ENCODE data around the gene SREK1IP1.
"Not testable (repeated sequence)": the region's sequence is repeated elsewhere in the genome, so short reads cannot be mapped to it uniquely, and the experiment has no call there.

The SREK1IP1 gene

DNA sequence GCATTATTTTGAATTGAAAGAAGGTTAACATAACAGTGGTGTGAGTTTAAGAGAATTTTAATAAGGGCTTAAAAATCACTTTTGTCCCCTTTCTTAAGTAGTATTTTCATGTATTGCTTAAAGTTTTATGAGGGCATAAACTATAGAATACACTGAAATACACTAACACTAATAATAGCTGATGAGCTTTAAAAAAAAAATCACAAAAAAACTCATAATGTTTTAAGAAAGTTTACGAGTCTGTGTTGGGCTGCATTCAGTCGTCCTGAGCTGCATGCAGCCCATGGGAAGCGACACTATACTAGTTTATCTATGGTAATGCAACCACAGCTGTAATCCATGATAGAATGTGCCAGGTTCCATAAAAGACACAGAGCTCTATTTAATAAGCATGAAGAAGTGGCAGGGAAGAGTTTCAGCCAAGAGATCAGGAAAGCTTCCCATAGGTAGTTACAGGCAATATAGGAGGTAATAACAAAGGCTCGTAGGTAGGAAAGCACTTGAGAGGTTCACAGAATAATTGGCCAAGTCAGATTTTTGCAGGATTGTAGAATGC lies 4.5 kb downstream of the SREK1IP1 start:
- no peak for DNase-seq

DNA sequence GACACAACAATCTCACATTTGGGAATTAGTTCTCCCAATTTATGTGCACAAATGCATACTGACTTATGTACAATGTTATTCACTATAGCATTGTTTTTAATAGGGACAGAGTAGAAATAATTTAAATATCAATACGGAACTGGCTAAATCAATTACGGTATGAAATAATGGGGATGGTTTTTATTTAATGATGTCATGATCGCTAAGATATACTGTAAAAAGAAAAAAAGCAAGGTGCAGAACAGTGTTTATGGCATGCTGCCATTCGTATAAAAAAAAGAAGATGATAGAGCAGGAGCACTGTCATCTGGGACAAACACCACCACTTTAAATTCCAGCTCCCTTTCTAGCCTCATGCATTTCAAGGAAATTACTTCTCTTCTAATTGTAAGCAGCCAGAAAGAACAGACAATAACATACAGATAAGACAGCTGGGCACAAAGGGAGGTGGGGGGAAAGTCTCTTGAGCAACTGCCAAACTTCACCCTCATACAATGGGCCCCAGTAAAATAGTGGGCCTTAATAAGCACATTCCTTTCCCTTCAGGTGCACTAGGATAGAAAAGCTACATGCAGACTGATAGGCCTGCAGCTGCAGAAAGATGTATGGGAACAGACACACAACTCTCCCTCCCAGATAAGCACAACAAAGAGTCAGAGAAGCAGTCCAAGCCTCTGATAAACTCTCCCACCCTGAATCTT lies 8.4 kb downstream of the SREK1IP1 start:
- no peak for DNase-seq

DNA sequence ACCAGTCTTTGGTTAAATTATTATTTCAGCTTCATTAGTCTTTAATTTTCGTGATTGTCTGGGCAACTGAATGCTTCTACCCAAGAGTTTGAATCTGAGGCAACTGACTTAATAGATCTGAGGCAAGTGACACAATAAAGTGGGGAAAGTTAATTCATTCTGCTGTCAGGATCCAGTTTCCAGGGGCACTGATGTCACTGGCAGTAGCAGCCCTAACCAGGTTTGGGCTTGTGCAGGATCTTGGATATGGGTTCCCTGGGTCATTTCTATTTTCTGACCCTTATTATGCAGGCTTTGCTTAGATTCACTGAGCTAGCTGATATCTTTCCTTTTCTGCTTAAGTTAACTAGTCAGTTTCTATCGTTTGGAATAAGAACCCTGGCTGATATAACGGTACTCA lies 9.6 kb downstream of the SREK1IP1 start:
- no peak for DNase-seq

DNA sequence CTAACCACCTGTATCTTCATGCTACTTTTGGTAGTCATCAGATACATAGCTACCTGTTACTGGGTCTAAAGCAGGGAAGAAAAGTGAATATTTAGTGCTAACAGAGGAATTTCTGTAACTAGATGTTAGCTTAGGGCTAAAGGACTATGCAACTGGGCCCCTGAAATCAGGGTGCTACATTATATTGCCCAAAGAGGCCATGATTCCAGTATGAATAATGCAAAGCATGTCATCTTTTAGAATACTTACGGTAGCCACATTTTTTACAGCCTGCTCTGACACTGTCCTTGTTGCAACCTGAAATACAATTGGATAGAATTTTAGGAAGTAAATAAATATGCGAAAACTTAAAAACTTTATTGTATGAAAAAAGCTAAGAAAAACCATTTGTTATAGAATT lies 14.4 kb downstream of the SREK1IP1 start:
- DNase-seq: no peak

- DNase-seq: no peak
Observed at GRCh38 chr5:64749385-64749784, 19.1 kb downstream of the SREK1IP1 start.

DNA sequence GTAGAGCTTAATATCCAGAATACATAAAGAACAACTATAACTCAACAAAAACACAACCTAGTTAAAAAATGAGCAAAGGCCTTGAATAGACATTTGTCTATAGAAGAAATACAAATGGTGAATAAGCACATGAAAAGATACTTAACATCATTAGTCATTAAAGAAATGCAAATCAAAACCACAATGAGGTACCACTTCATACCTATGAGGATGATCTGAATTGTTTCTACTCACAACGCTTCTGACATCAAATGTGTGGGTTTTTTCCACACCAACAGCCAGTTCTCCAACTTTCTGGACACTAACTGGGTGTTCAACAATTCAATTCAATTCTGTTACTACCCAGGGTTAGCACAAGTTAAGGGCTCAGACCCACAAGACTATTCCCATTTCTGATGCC lies 22.0 kb downstream of the SREK1IP1 start:
- no peak for DNase-seq

GRCh38 chr5:64744914-64745313 lies 23.6 kb downstream of the SREK1IP1 start:
- no peak for DNase-seq

DNA sequence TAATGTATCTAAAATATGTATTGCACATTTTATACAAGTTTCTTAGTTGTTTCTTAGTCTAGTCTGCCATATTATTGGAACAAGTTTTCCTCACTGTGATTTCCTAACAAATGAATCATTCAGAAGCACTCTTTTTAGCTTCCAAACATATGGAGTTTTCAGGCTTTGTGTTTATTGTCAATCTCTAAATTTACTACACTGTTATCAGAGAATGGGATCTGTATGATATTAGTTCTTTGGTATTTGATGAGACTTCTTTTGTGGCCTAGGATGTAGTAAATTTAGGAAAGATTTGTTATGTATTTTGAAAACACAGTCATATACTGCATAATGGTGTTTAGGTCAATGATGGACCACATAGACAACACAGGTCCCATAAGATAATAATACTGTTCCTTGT lies 25.7 kb downstream of the SREK1IP1 start:
- DNase-seq: no peak

DNA sequence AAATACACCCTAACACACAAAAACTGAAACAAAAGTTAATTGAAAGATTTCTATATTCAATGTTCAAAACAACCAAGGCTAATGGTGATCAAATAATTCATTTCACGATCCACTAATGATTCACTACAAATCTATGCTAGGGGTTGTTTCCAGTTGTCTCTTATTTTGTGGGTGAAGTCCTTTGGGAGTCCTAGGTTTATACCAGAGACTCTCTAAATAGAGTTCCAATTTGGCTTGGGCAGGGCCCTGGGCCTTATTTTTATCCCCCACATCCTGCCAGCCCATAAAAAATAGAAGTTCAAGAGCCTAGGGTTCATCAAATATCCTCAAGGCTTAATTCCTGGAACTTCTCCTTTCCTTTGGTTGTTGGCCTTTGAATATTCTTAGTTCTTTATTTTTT lies 26.1 kb downstream of the SREK1IP1 start:
- DNase-seq: no peak

- DNase-seq: no peak
Observed at GRCh38 chr5:64727150-64727549, 41.3 kb downstream of the SREK1IP1 start.

- DNase-seq: no peak
Observed at GRCh38 chr5:64722588-64722987, 45.9 kb downstream of the SREK1IP1 start.

- DNase-seq: not testable (repeated sequence)
Observed at GRCh38 chr5:64714495-64714894, 54.0 kb downstream of the SREK1IP1 start.

GRCh38 chr5:64707191-64707590 lies 61.3 kb downstream of the SREK1IP1 start:
- DNase-seq: no peak

DNA sequence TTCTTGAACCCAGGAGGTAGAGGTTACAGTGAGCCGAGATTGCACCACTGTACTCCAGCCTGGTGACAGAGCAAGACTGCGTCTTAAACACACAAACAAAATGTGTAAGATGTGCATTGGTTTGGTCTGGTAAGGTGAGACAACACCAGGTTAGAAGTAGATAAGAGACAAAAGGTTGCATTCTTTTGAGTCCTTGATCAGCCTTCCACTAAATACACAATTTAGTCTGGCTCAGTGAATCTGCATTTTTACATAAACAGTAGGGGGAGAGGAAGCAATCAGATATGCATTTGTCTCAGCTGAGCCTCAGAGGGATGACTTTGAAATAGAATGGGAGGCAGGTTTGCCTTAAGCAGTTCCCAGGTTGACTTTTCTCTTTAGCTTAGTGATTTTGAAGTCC lies 62.4 kb downstream of the SREK1IP1 start:
- not testable (repeated sequence) for DNase-seq

DNA sequence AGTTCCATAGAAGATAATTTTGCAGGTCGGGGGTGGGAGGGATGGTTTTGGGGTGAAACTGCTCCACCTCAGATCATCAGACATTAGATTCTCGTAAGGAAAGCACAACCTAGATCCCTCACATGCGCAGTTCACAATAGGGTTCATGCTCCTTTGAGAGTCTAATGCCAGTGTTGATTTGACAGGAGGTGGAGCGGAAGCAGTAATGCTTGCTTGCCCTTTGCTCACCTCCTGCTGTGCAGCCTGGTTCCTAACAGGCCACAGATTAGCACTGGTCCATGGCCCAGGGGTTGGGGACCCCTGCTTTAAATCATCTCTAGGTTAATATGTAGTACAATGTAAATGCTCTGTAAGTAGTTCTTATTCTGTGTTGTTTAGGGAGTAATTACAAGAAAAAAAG lies 67.7 kb downstream of the SREK1IP1 start:
- DNase-seq: no peak

GRCh38 chr5:64696414-64696813 lies 72.1 kb downstream of the SREK1IP1 start:
- DNase-seq: not testable (repeated sequence)

DNA sequence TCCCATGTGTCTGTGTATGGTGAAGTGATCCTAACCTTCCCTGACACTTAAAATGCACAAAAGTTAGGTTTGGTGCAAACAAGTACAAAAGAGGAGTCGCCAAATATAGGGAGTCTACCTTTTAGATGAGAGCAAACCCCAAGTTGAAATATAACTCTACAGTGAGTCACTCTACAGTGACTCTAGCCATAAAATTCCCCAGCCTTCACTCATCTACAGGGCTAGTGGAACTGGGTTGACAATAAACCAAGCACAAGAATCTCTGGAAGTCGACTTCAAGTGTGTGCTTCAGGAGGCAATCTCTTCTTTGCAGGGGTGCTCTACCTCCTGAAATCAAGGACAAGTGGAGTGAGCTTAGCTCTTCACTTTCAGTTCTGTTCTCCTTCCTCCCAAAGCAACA lies 74.9 kb downstream of the SREK1IP1 start:
- no peak for DNase-seq

DNA sequence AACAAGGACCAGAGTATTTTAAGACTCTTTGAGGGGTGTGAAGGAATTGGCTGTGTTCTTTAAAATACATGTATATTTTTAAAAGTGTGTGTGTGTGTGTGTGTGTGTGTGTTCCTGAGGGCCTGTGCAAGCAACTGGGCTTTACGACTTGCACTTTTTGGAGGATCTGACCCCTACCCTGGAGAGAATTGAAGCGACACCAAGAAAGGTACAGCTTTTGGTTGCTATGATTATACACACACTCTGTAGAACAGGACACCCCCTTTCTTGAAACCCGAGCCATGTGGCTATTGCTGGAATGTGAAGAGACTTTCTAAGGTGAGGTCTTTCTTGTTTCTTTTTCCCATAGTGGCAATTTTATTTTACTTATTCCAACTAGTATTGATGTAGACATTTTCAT lies 77.2 kb downstream of the SREK1IP1 start:
- DNase-seq: no peak

DNA sequence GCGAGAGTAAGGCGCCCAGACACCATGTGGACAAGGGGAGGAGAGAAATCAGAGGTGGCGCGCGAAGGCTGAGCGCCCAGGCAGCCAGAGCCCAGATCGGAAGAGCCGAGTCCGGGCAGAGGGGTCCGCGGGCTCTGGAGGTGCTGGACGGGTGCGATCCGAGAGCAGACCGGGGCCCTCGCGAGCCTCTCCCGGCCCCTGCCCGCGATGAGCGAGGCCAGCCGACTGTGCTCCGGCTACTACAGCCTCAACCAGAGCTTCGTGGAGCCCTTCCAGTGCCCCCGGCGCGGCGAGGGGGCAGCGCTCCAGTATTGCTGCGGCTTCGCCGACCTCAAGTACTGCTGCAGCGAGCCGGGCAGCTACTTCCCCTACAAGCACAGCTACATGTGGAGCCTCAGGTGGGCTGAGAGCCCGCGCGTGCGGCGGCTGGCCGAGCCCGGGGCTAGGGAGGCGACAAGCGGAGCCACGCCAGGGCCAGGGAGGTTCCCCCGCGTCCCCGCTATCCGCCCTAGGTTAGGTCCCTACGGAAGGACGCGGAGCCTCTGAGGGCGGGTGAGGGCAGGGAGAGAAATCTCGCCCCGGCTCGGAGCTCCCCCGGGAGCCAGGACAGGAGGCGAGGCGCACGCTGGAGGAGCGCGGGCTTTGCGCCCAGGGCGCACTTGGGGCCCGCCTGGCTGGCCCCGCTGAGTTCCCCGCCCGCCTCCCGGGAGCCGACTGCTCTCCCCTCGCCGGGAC lies 77.9 kb downstream of the SREK1IP1 start, which contains the start of gene SHISAL2B:
SHISAL2B (plus strand) TSS at position 87 of the 735 bp plus-strand sequence; CDS start at position 208, 121 bp downstream.
- no peak for DNase-seq

DNA sequence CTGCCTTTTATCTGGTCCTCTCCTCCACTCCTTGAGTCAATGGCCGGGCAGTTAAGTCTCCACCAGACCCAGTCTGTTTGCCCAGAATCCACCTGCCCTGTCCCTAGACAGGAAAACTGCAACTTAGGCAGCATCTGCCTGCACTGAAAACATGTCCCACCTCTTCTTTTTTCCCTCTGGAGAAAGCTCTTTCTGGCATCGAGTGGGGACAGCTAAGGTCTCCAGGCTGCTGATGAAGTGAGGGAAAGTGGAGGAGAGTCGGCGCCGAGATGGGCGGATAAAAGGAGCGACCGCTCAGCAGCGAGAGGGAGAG lies 78.4 kb downstream of the SREK1IP1 start:
- DNase-seq: no peak

- DNase-seq: no peak
Observed at GRCh38 chr5:64688965-64689364, 79.5 kb downstream of the SREK1IP1 start.

- no peak for DNase-seq
Observed at GRCh38 chr5:64688391-64688790, 80.1 kb downstream of the SREK1IP1 start.

DNA sequence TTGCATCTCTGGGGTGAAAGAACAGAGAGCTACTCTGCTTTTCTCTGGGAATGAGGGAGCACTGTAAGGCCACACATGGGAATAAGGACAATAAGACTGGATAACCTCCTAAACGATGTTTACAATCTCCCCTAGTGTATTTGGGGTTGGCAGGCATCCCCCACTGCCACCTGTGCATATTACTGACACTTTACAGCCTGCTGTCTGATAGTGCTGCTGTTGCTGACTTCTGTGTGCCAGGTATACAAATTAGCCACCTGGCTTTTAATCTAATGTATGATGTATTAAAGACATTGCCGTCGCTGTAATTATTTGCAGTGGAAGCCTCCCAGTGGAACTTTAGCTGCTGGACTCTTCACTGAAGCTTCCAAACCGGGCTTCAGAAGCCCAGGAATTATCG lies 82.6 kb downstream of the SREK1IP1 start:
- DNase-seq: no peak

DNA sequence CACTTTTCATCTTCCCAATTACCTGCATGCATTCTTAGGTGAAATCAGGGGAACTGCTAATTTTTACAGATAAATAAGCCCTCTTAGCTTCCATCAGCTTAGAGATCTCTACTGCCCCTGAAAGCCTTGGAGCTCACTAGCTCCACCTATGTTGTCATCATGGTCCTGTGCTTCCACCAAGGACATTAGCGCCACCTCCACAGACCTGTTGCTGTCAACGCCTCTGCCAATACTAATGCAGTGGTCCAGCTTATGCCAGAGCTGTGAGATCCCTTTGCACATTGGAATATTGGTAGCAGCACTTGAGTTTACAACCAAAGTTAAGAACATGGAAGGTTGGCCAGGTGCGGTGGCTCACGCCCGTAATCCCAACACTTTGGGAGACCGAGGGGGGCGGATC lies 85.9 kb downstream of the SREK1IP1 start:
- DNase-seq: no peak

Measured in CD4-positive, alpha-beta T cell treated with Interferon alpha-2 for 1 hour (primary cell).